HPDE6-E6E7 (cell line): ENCODE results near the gene LRP3.
"Not testable (repeated sequence)": the region's sequence is repeated elsewhere in the genome, so short reads cannot be mapped to it uniquely, and the experiment has no call there.

Source experiments
- DNase-seq: peaks from one replicate; pipeline ENCODE4 v3.0.0; 2011; ENCODE audit warnings: missing footprints; ENCODE audit errors: extremely low spot score

The LRP3 gene

GRCh38 chr19:33216198-33216830, 22.2 kb downstream of the LRP3 start:
- no peak for DNase-seq

DNA sequence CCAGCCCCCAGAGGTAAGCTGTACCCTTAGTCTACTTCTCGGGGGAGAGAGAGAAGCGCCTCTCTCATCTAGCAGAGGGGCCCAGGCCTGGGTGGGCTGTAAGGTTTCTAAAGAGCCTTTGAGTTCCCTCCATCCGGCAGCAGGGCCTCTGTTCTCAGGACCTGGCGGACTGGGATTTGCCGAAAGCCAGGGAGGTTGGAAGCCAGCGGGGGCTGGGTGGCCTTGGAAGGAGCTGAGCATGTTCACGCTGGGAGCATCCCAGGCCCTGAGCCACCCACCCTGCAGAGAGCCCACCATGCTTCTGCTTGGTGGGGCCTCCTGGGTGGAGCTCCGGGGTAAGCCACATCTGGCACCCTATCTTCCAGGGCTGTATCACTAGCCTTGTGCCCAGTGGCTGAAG, 23.8 kb downstream of the LRP3 start:
- DNase-seq = no peak

GRCh38 chr19:33219261-33219815, 25.2 kb downstream of the LRP3 start:
- DNase-seq = no peak

DNA sequence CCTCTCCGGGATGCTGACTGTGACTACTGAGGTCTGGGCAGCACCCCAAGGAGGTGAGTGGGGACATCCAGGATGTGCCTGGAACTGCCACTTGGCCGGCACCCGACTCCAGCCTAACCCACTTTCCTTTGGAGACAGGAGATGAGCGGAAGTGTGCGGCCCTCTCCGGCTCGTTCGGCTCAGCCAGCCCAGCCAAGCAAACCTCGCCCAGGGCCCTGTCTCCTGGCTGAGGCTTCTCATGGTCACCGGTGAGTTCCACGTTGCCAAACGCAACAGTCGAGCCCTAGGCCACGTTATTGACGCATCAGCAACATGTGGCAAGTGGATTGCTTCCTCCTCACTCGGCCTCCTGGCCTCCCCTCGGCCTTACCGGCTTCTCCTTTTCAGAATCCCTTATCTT, 26.0 kb downstream of the LRP3 start:
- DNase-seq = no peak

DNA sequence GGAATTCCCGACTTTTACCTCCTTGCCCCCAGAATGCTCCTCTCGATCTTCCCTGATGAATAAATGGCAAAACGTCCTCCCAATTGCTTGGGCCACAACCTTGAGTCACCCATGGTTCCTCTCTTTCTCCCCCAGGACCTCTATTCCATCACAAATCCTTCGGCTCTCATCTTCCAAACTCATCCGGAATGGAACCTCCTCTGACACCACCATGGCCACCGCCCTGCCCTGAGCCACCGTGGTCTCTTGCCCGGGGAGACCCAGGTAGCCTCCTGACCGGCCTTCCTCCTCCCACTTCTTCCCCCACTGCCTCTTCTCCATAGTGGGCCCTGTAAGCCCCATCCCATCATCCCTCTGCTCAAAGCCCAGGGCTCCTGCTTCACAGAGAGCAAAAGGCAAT, 26.6 kb downstream of the LRP3 start:
- no peak for DNase-seq

DNA sequence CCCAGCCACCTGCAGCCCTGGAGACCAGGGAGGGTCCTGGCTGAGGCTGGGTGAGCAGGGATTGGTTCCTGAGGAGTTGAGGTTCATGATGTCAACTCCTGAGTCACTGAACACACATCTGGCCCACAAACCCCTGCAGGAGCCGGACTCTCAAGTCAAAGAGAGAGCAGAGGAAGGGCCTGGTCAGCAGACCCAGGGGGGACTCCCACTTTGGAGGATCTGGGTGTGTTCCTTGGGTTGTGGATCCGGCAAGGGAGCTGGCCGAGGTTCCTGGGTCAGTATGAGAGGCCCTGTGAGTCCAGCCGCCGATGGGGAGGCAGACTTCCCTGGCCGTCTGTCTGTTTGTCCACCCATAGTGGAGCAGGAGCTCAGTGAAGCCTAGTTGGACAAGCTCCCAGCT, 27.5 kb downstream of the LRP3 start:
- no peak for DNase-seq

- not testable (repeated sequence) for DNase-seq
These were observed 28.1 kb downstream of the LRP3 start for GRCh38 chr19:33222255-33222654.

- no peak for DNase-seq
These were observed 30.7 kb downstream of the LRP3 start for GRCh38 chr19:33224694-33225457.

GRCh38 chr19:33225458-33225926, 31.4 kb downstream of the LRP3 start, which contains the start of gene SLC7A10:
TSS of gene SLC7A10 (minus strand) at chr19:33225850. CDS start at chr19:33225703, 147 bp downstream.
- no peak for DNase-seq

- no peak for DNase-seq
These were observed 32.6 kb downstream of the LRP3 start for GRCh38 chr19:33226550-33227241.

- no peak for DNase-seq
These were observed 33.1 kb downstream of the LRP3 start for GRCh38 chr19:33227242-33227650.

- no peak for DNase-seq
These were observed 33.9 kb downstream of the LRP3 start for GRCh38 chr19:33227870-33228599.

GRCh38 chr19:33229962-33230361, 35.8 kb downstream of the LRP3 start:
- no peak for DNase-seq

DNA sequence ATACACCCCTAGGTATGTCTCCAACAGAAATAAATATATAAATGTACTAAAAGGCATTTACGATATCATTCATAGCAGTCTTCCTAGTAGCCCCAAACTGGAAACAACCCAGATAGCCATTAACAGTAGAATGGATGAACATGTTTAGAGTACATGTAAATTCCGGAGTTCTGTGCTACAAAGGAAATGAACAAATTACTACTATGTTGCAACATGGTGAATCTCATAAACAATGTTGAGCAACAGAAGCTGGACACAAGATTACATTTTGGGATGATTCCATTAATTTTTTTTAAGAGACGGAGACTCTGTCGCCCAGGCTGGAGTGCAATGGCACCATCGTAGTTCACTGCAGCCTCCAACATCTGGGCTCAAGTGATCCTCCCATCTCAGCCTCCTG, 37.4 kb downstream of the LRP3 start:
- no peak for DNase-seq

DNA sequence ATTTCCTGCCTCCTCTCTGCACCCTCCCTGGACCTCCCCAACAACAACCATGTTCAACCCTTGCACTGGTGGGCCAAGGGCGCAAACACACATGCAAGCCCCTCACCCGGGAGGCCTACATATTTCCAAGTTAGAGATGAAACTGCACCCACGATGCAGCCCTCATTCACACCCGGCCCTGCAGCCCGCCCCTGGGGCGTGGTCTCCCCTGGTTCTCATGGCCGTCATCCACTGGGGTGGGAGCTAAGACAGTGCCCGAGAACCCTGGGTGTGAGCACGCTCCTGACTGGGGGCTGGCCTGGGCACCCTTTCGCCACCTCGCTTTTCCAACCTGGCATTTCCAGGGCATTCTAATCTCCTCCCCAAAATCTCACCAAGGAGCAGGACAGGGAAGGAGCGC, 38.5 kb downstream of the LRP3 start:
- no peak for DNase-seq

DNA sequence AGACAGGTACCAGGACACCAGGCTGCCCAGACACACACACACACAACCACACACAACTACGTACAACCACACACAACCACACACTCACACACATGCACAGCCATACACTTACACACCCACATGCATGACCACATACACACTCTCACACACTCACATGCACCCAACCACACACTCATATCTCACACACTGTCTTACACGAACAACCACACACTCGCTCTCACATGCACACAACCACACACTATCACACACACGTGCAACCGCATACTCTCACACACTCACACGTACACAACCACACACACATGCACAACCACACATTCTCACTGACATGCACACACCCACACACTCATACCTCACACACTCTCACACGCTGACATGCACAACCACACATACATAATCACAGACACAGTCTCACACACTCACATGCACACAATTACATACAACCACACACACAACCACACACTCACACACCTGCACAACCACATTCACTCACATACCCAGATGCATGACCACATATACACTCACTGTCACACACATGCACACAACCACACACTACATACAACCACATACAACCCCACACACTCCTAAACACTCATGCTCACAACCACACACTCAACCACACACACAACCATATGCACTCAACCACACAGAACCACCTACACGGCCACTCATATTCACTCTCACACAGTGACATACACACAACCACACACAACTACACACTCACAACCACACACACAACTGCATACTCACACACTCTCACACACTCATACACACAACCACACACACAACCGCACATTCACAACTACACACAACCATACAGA, 39.1 kb downstream of the LRP3 start:
- no peak for DNase-seq

- DNase-seq = no peak
These were observed 40.0 kb downstream of the LRP3 start for GRCh38 chr19:33234092-33234491.

GRCh38 chr19:33234736-33235135, 40.6 kb downstream of the LRP3 start:
- no peak for DNase-seq

DNA sequence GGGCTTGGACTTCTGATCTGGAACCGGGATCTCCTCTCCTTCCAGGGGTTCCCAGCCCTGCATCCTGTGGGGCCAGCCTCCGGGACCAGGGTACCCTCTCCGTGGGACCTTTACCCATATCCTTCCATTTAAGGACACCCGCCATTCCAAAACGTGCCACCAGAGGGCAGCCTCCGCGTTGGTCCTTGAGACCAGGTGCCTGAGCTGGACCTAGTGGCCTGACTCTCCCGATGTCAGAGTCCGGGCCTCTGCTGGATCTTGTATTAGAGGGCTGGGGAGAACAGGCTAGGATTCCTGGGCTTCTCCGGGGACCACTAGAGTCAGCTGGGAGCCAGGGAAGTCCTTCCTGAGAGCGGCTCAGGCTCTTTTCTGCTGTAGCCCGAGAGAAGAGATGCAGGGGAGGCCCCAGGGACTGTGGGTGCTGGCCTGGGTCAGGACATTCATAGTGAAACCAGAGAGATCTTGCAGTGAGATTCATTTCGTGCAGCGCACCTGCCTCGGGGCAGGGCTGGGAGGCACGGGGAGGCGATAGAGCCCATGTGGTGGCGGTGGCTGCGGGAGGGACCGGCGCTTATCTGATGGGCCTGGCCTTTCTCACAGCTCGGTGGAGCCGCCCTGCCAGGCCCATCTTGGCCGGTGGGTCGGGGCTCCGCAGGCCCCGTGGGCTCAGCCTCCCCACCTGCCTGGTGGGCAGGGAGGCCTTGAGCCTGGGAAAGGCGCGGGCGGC, 41.3 kb downstream of the LRP3 start:
- DNase-seq = peak; percentile 68

DNA sequence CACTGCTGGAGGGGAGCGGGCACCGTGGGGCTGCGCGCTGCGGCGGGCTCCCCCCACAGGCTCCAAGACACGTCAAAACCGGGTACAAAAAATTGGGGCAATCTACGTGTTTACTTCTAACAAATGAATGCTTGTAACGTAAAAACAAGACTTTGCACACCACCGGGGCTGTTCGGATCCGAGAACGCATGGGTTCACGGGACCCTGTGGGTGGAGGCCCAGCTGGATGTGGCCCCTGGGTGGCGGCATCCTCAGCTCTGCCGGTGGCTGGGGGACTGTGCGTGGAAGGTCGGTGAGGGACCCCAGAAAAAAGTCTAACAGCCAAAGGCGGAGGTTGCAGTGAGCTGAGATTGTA, 41.8 kb downstream of the LRP3 start:
- DNase-seq = no peak
